NOMO-1 (cell line): ENCODE results near the gene CNTNAP2.

Source experiments
- DNase-seq, 2 experiments: peaks; one replicate each; lab custom pipeline; 2025; ENCODE audit not compliant: unreplicated experiment in 2 of 2; lab: John Stamatoyannopoulos, UW

The CNTNAP2 gene

GRCh38 chr7:148242294-148242821, 2125.8 kb downstream of the CNTNAP2 start:
- peak; percentile 6 to 49 for DNase-seq

GRCh38 chr7:148245381-148245780, 2128.8 kb downstream of the CNTNAP2 start:
- no peak for DNase-seq

DNA sequence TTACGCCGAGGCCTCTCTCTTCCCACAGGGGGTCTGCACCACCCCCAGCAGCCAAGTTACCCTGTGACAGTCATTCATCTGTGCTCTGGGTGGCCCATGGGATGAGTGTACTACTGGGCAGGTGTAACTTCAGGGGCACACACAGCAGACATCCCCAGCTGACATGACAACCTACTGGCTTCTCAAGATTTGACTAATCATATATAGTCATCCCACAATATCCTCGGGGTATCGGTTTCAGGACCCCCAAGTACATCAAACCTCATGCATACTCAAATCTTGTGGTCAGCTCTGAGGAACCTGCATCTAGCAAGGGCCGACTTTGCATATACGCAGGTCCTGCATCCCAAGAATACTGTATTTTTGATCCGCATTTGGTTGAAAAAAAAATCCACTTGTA, 2137.0 kb downstream of the CNTNAP2 start:
- DNase-seq, result no peak

GRCh38 chr7:148255333-148255732, 2138.7 kb downstream of the CNTNAP2 start:
- DNase-seq, result no peak

DNA sequence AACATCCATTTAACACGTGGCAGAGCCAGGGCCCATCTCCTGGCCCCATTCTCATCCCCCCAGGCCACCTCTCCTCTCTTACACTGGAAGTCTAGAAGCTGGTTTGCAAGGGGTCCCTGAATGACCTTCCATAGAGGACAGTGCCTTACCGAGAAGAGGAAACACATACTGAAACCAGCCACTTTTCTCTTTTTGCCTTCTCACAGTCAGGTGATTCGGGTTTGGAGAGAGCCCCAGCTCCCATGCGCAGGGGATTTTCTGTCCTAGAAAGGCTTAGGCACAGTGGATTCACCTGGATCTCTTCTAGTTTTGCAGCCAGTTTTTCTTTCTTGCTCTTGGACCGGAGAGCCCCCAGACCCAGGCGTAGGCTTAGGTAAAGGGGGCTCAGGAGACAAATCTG, 2139.8 kb downstream of the CNTNAP2 start:
- DNase-seq, result no peak

- no peak for DNase-seq
Measured at GRCh38 chr7:148260599-148260998, 2144.0 kb downstream of the CNTNAP2 start.

DNA sequence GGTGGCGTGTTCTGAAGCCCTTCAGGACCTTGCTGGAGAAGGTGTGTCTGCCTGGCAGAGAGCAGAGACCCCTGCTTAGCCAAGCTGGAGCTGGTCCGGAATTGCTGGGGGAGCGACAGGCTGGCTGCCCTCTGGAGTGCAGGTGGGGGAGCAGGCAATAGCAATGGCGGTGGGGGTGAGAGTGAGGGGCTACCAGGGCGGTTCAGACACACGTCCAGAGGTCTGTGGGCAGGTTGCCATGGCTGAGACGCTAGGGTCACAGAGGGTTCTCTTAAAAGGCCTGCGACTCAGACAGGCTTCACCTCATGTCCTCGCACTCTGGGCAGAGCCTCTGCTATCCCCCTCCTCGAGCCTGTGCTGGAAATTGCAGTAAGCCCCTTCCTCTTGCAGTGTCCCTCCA, 2144.9 kb downstream of the CNTNAP2 start:
- no peak for DNase-seq

- DNase-seq, result no peak
Measured at GRCh38 chr7:148261996-148262688, 2145.5 kb downstream of the CNTNAP2 start.

GRCh38 chr7:148262721-148263229, 2146.2 kb downstream of the CNTNAP2 start:
- peak in 1 of 2 experiments; percentile 7 for DNase-seq

- DNase-seq, result peak in 1 of 2 experiments; percentile 12
Measured at GRCh38 chr7:148264933-148265557, 2148.4 kb downstream of the CNTNAP2 start.

- DNase-seq, result no peak
Measured at GRCh38 chr7:148265896-148266295, 2149.3 kb downstream of the CNTNAP2 start.

DNA sequence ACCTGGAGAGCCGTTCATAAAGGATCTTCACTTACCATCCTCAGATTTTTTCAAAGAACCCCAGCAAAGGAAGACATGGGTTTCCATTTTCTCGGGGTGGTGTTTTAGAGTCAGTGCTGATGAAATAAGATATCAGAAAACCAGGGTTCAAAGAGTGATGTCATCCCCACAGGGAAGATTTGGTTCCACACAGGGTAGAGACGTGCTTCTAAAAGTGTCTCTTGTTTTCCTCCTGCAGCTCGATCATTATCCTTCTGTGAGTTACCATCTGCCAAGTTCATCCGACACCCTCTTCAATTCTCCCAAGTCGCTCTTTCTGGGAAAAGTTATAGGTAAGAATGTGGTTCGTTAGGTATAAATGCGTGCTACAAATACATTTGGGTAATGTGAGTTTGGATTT, 2150.2 kb downstream of the CNTNAP2 start:
- no peak for DNase-seq

- DNase-seq, result no peak
Measured at GRCh38 chr7:148270576-148270975, 2154.0 kb downstream of the CNTNAP2 start.

GRCh38 chr7:148274118-148274517, 2157.5 kb downstream of the CNTNAP2 start:
- DNase-seq, result no peak

DNA sequence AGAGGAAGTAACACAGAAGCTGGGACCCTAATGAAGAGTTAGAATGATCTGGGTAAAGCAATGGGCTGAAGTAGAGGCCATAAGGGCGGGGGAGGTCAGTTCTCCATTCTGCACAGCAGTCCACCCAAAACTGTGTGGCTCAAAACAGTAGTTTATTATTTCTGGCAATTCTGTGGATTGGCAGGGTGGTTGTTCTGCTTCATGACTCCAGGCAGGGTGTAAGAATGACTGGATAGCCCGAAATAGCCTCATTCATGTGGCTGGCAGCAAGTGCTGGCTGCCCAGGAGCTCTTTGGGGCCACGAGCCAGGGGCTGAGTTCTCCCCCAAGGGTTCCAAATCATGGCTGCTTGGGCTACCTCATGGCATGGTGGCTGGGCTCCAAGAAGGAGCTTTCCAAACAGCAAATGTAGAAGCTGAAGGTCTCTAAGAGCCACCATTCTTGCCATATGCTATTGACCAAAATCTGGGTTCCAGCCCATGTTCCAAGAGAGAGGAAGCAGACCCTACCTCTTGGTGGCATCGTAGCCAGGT, 2158.8 kb downstream of the CNTNAP2 start:
- DNase-seq, result no peak

DNA sequence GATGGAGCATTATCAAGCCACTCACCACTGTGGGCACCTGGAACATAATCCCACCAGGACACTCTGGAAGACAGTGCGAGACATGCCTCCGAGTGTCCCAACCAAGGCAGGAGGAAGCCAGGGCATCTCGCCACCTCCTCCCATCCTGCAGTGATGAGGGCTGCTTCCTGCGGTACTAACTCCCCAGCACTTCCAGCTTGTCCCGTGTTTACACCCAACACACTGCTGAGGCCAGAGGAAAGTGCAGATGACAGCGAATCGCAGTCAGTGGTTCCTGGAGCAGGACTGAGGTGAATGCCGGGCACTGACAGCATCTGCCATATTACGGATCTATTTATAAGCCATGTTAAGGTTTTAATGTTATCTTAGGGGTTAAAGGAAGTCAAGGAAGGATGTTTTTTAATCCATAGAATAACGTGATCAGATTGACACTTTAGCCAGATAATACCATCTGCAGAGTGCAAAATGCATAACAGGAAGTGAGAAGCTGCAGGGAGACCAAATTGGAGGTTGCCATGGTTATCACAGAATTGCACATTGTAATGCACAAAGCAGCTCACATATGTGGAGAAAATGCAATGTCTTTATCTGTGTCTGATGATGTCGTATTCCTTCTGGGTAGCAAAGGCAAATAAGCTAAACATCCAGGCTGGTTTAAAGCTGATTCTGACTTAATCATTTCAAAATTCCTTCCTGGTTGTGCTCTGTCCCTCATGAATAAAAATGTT, 2159.9 kb downstream of the CNTNAP2 start:
- DNase-seq, result no peak

GRCh38 chr7:148277042-148277660, 2160.6 kb downstream of the CNTNAP2 start:
- no peak for DNase-seq

GRCh38 chr7:148286150-148286549, 2169.5 kb downstream of the CNTNAP2 start:
- no peak for DNase-seq

DNA sequence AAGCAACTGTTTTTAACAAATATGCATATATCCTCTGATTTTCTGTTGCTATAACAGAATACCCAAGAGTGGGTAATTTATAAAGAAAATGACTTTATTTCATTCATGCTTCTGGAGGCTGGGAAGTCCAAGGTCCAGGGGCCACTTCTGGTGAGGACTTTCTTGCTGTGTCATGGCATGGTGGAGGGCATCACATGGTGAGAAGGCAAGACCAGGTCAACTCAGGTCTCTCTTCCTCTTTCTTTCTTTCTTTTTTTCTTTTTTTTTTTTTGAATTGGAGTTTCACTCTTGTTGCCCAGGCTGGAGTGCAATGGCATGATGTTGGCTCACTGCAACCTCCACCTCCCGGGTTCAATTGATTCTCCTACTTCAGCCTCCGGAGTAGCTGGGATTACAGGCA, 2170.9 kb downstream of the CNTNAP2 start:
- DNase-seq, result no peak

- no peak for DNase-seq
Measured at GRCh38 chr7:148288592-148289151, 2172.1 kb downstream of the CNTNAP2 start.
